Dedifferentiated amniotic fluid mesenchymal stem cell (primary cell): Measurements from ENCODE around the gene OR56A1.
A peak's percentile ranks its signal among the peaks of the same experiment; 100 is the strongest.
"Not testable (repeated sequence)": the region's sequence is repeated elsewhere in the genome, so short reads cannot be mapped to it uniquely, and the experiment has no call there.

Source experiments
- DNase-seq: peaks from one replicate; pipeline ENCODE4 v3.0.0-alpha.2; 2016; ENCODE audit errors: extremely low spot score

Gene OR56A1

GRCh38 chr11:6030708-6031405, at the start of gene OR56A1:
OR56A1 (minus strand) TSS chr11:6030758; CDS start chr11:6027692, 3,066 bp downstream.
- DNase-seq = no peak

- no peak for DNase-seq
Observed at GRCh38 chr11:6079463-6079862, 48.9 kb upstream of the OR56A1 start.

DNA sequence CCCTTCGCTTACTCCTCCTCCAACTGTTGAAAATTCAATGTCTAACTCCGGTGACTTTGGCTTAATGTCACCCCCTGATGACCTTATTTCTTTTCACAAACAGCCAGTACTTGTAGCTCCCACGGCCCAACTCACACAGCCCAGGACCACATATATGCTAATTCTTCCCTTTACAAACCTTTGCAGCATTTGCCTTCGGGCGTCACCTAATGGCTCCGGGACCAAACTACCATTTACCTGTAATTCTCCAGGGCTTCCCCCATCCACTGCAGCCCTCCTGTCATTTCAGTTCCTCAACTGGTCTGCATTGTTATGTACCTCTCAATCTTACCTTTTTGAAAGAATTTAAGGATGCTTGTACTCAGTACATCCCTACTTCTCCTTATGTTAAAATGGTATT, 47.2 kb upstream of the OR56A1 start:
- DNase-seq = no peak

DNA sequence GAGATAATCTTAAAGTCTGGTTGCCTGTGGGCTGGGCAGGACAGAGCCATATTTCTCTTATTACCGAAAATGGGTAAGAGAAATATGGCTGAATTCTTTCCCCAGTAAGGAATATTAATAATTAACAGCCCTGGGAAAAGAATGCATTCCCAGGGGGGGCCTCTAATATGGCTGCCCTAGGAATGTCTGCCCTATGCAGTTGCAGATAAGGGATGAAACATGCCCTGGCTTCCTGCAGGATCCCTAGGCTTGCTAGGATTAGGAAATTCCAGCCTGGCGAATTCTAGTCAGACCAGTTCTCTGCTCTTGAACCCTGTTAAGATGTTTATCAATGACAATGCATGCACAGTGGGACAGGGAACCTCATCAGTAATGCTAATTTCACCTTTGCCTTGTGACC, 45.9 kb upstream of the OR56A1 start:
- not testable (repeated sequence) for DNase-seq

DNA sequence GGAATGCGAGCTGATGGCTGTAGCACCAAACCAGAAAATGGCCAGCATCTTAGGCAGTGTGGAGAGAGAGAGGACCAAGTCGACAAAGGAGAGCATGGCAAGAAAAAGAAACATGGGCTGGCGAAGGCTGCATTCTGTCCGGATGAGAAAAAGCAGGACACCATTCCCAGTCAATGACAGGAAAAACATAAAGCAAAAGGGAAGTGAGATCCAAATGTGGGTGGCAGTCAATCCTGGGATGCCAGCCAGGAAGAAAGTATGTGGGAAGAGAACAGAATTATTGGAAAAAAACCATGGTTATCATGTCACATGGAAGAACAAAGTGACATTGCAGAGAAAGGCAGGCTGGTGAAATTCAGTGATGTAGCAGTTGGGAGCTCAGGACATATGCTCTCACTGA, 36.9 kb upstream of the OR56A1 start:
- DNase-seq = no peak

DNA sequence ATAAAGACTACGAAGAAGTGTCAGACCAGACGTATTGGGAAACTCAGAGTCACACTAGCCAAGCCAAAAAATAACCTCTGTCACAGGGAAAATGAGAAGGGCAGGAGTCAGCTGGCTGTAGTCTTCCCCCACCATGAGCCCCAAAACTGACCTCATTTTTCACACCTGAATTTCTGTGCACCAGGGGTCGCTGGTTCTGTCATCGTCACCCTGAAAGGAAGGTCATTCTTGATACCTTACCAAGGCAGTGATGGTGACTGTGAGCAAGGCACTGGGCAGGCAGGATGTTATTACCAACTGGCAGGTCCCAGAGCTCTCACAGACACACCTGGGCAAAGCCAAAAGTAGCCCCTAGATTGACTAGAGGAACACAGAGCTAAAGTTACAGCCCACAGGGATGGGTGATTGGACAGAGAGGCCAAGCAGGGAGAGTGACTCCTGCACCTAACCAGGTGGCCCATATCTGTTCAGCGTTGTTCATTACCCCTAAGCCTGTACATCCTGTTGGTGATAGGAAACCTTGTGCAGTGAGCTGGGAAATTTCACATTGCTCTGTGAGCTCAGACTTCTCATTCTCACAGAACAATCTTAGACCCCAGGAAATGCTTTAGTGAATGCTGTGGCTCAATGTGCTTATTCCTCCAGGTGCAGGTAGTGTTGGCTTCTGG, 32.3 kb upstream of the OR56A1 start:
- DNase-seq = no peak

GRCh38 chr11:6061475-6061874, 30.9 kb upstream of the OR56A1 start:
- no peak for DNase-seq

DNA sequence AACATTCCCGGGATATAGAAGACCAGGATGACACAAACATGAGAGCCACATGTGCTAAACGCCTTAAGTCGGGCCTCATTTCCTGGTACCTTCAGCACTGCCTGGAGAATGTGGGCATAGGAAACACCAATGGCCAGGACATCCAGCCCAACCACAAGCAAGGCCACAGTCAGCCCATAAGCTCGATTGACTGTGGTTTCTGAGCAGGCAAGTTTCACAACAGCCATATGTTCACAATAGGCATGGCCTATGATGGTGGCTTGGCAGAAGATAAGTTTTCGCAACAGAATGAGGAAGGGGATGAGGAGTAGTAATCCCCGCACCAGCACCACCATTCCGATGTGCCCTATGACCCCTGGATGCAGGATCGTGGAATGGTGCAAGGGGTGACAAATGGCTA, 26.9 kb upstream of the OR56A1 start:
- no peak for DNase-seq

DNA sequence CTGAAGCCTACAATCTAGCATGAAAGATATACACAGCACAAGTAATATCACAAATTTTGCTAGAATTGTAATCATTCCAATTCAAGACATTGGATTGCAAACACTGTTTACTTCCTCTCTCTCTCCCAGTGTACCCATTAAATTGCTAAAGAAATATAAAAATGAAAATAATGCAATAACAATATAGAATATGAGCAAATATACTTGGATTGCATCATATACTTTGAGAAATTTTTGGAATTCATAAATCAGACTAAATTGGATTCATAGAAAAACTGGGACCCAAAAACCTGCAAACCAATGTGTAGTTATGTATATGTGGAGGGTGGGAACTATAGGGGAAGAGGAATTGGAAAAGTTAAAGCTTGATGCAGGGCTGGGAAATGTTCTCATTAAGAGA, 25.0 kb upstream of the OR56A1 start:
- no peak for DNase-seq

DNA sequence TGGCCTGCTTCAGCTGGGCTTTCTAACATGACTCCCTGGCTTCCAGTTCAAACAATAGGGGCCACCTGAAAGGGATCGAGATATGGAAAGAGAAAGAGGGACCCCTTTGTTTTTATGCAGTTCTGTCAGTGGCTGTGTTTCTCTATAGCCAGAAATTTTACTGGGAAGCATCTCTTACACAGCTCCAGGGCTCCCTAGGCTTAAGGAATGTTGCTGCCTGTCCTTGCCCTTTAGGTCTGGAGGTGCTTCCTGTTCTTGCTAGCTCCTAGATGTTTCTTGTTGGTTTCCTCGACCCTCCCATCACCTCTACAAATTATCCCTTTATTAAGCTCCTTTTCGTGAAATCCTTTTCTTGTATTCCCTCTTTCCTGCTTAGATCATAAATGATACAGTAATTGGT, 21.8 kb upstream of the OR56A1 start:
- DNase-seq = no peak

- DNase-seq = no peak
Observed at GRCh38 chr11:6040874-6041273, 10.3 kb upstream of the OR56A1 start.

GRCh38 chr11:6027501-6027900, 3.1 kb downstream of the OR56A1 start:
- no peak for DNase-seq

DNA sequence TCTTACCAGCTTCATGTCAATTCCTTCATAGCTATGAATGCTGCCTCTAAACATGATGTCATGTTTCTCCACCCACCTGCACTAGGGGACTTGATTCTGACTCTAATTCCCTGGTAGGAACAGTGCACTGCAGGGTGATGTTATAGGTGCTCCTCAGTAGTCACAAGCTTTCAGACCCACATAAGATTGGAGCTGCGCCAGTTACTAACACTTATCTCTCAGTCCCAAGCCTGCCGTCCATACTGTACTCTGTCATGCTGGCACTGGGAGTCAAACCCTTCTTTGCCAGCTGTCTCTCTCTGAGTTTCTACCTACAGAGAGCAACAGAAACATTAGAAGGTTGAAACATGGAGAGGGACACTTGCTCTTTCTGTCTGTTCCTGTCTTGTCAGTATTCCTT, 5.5 kb downstream of the OR56A1 start:
- no peak for DNase-seq

DNA sequence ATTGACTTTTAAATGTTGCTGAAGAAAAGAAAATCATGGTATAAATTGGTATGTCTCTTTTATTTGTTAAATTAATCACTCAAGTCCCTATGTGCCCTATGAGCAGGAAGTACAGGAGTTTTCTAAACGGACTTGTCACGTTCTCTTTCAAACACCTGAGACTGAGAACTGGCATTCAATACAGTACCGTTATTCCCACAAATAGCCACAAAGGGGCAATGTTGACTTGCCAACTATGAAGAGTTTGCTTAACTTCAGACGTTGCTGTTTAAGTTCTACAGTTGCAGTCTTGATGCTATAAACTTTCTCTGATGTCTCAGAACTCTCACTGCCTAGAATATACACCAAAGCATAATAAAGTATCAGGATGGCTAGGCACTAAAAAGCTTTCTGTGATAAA, 7.6 kb downstream of the OR56A1 start:
- DNase-seq = peak; percentile 69

DNA sequence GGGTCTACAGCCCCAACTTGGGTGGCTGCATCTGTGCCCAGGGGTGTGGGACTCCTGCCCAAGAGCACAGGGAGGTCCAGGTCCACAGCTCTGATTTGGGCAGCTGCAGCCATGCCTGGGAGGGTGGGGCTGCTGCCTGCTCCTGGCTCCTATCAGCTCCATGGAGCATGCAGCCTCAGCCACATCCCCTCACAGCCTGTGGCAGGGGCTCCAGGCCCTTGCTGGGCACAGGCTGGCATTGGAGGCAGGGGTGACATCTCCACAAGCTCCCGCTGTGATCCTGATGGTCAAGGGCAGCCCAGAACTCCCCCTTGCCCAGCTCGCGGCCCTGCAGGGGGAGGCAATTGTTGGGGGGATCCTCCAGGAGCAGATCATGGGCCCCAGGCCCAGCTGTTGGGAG, 17.5 kb downstream of the OR56A1 start:
- DNase-seq = no peak

GRCh38 chr11:6012035-6012668, 18.4 kb downstream of the OR56A1 start:
- DNase-seq = no peak

- no peak for DNase-seq
Observed at GRCh38 chr11:6006846-6007245, 23.7 kb downstream of the OR56A1 start, which contains the start of gene OR56A4. OR56A4 (minus strand) TSS chr11:6006946; CDS start chr11:6002992, 3,954 bp downstream.

GRCh38 chr11:6006395-6006794, 24.2 kb downstream of the OR56A1 start:
- no peak for DNase-seq

DNA sequence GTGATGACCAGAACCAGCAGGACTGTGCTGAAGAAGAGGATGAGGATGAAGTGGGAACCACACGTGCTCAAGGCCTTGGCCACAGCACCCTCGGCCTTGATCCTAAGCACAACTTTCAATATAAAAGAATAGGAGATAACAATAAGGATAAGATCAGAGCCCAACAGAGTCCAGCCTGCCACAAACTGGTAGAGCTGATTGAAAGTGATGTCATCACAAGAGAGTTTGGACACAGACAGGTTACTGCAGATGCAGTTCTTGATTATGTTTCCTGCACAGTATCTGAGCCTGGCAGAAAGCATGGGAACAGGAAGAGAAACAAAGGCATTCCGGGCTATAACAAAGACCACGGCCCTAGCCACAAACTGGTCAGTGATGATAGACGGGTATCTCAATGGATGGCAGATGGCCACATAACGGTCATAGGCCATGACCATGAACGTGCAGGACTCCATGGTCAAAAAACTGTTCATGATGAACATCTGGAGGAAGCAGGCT, 28.3 kb downstream of the OR56A1 start:
- no peak for DNase-seq

DNA sequence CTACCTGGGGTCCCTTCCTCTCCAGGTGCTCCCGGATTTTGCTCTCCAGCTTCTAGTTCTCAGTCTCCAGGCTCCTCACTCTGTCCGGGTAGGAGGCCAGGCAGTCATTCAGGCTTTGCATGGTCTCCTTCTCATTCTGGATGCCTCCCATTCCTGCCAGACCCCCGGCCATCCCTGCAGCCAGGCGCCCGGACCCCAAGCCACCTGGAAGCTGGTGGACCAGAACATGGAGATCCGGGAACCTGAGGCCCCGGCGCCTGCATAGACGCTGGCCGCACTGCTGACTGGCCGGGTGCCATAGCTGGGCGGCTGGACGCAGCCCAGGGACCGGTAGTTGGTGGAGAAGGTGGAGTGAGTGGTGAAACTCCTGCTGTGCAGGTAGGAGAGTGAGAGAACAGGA, 35.8 kb downstream of the OR56A1 start:
- DNase-seq = no peak

GRCh38 chr11:5992604-5993251, 37.8 kb downstream of the OR56A1 start:
- DNase-seq = no peak

DNA sequence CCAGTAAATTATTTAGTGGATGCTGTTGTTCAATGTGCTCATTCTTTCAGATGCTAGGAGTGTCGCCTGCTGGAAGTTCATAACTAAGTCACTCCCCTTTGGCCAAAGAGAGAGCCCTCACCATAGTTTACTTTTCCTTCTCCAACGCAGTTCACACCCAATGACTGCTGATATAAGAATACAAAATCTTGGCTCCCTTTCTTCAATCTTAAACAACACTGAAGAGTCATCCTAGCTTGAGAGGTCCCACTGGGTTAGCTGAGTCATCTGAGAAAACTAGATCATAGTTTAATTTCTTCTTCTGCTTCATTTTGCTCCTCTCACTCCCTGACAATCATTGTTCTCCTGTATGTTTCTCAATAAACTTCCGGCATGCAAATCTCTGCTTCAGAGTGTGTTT, 38.4 kb downstream of the OR56A1 start:
- DNase-seq = no peak
